ENCODE data around the gene SPECC1L. TPM values are rescaled to one million over a fixed set of nuclear protein-coding genes. Genes with fewer than 3 reads are reported as not detected.

Gene SPECC1L
- total RNA-seq, 1 donor, result 40.2 TPM

GRCh38 chr22:24433828-24434470, 163.3 kb downstream of the SPECC1L start:
- no peak for DNase-seq (ENCODE audit: low read depth)
- no peak for TF ChIP-seq CTCF (IDR thresholded peaks at IDR 0.05; ENCODE audit: insufficient read depth, low read depth, low read length)
- H3K4me3 ChIP-seq (ENCODE audit: low read depth, low read length), result no peak overlapping the region

- no peak for TF ChIP-seq CTCF (IDR thresholded peaks at IDR 0.05; ENCODE audit: insufficient read depth, low read depth, low read length)
- DNase-seq (ENCODE audit: low read depth), result peak; percentile 58
- no peak overlapping the region for H3K4me3 ChIP-seq (ENCODE audit: low read depth, low read length)
Measured at GRCh38 chr22:24434471-24435322, 164.1 kb downstream of the SPECC1L start.

GRCh38 chr22:24435323-24435645, 164.7 kb downstream of the SPECC1L start:
- no peak overlapping the region for H3K4me3 ChIP-seq (ENCODE audit: low read depth, low read length)
- TF ChIP-seq CTCF (IDR thresholded peaks at IDR 0.05; ENCODE audit: insufficient read depth, low read depth, low read length), result no peak
- DNase-seq (ENCODE audit: low read depth), result no peak

- no peak overlapping the region for H3K4me3 ChIP-seq (ENCODE audit: low read depth, low read length)
- no peak for DNase-seq (ENCODE audit: low read depth)
- TF ChIP-seq CTCF (IDR thresholded peaks at IDR 0.05; ENCODE audit: insufficient read depth, low read depth, low read length), result no peak
Measured at GRCh38 chr22:24435861-24436371, 165.3 kb downstream of the SPECC1L start.

- no peak for TF ChIP-seq CTCF (IDR thresholded peaks at IDR 0.05; ENCODE audit: insufficient read depth, low read depth, low read length)
- no peak for DNase-seq (ENCODE audit: low read depth)
- no peak overlapping the region for H3K4me3 ChIP-seq (ENCODE audit: low read depth, low read length)
Measured at GRCh38 chr22:24436553-24436952, 165.9 kb downstream of the SPECC1L start.

GRCh38 chr22:24437091-24437490, 166.5 kb downstream of the SPECC1L start:
- DNase-seq (ENCODE audit: low read depth), result no peak
- TF ChIP-seq CTCF (IDR thresholded peaks at IDR 0.05; ENCODE audit: insufficient read depth, low read depth, low read length), result no peak

More at GRCh38 chr22:24437091-24437490, 166.5 kb downstream of the SPECC1L start:
- H3K4me3 ChIP-seq (ENCODE audit: low read depth, low read length), result no peak overlapping the region
